Lower leg skin (tissue), 3 donors: ENCODE data around the gene CD63.

Experiments
- CTCF ChIP-seq, 3 donors: fragments of 450-650 bp; IDR thresholded peaks; one replicate each; pipeline ENCODE4 v1.5.1; 2016; ENCODE audit warnings: antibody characterized with exemption in 3 of 3, mild to moderate bottlenecking in 3 of 3, moderate library complexity in 2 of 3
- POLR2A ChIP-seq, 2 donors: fragments of 450-650 bp; IDR thresholded peaks; one replicate each; pipeline ENCODE4 v1.6.1; 2016 to 2017; ENCODE audit warnings: antibody characterized with exemption in 2 of 2, mild to moderate bottlenecking in 1 of 2, moderate library complexity in 1 of 2

DNA sequence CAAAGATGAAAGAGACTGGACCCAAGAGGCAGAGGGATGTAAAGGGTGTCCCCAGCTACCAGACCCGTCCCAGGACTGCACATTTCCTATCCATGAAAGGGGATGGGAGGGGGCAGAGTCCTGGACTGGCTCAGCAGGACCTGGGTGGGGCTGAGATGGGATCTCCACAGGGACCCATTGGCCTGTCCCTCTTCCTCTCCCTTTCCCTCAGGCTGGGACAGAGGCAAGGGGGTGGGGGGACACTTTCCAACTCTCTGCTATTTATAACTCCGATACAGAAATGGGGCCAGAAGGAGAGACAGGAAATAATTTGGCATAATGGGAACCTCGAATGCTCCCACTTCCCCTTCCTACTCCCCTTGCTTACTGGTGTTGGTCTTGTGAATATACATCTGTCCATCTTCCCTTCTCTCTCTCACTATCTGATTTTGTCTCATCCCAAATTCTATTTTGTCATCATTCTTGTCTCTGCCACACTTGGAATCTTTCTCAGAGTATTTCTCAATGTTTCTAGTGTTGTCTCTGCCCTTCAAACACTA, 20.0 kb downstream of the CD63 start:
- TF ChIP-seq CTCF (IDR thresholded peaks at IDR 0.05) (no peak), POLR2A (IDR thresholded peaks at IDR 0.05) (no peak)
